Hepatocyte (in vitro differentiated cells): ENCODE data around the gene ADCY1. TPM values are rescaled to one million over a fixed set of nuclear protein-coding genes. Genes with fewer than 3 reads are reported as not detected.

Source experiments
- DNase-seq: peaks from one replicate; pipeline ENCODE4 v3.0.0-alpha.2; 2016; ENCODE audit warnings: low spot score
- H2AFZ ChIP-seq: fragments of 200-600 bp; sonication (generic); 2 replicates; pipeline ENCODE4 v1.6.0; 2016; ENCODE audit warnings: antibody characterized with exemption, mild to moderate bottlenecking
- H3K27ac ChIP-seq: fragments of 200-600 bp; sonication (generic); 2 replicates; pipeline ENCODE4 v1.5.1; 2016; ENCODE audit warnings: mild to moderate bottlenecking
- H3K27me3 ChIP-seq: fragments of 200-600 bp; sonication (generic); 2 replicates; pipeline ENCODE4 v1.6.1; 2016
- H3K36me3 ChIP-seq: fragments of 200-600 bp; sonication (generic); replicated peaks from 2 replicates; pipeline ENCODE4 v1.5.1; 2016; ENCODE audit warnings: low read depth; ENCODE audit not compliant: insufficient read depth
- H3K4me1 ChIP-seq: fragments of 200-600 bp; sonication (generic); 2 replicates; pipeline ENCODE4 v1.5.1; 2016; ENCODE audit warnings: mild to moderate bottlenecking, moderate library complexity; ENCODE audit not compliant: insufficient read depth
- H3K4me2 ChIP-seq: fragments of 200-600 bp; sonication (generic); 2 replicates; pipeline ENCODE4 v1.6.0; 2016
- H3K4me3 ChIP-seq: fragments of 200-600 bp; sonication (generic); 2 replicates; pipeline ENCODE4 v1.5.1; 2016; ENCODE audit warnings: mild to moderate bottlenecking
- H3K79me2 ChIP-seq: fragments of 200-600 bp; sonication (generic); 2 replicates; pipeline ENCODE4 v1.6.0; 2017; ENCODE audit warnings: mild to moderate bottlenecking
- H3K9me2 ChIP-seq: fragments of 200-600 bp; sonication (generic); replicated peaks from 2 replicates; pipeline ENCODE4 v1.6.0; 2017; ENCODE audit warnings: mild to moderate bottlenecking; ENCODE audit not compliant: insufficient read depth
- H3K9me3 ChIP-seq: fragments of 200-600 bp; sonication (generic); 2 replicates; pipeline ENCODE4 v1.5.1; 2016; ENCODE audit warnings: low read depth, mild to moderate bottlenecking
- H4K20me1 ChIP-seq: fragments of 200-600 bp; sonication (generic); 2 replicates; pipeline ENCODE4 v1.6.0; 2016; ENCODE audit warnings: mild to moderate bottlenecking; ENCODE audit not compliant: insufficient read depth, poor library complexity, severe bottlenecking
- EZH2 ChIP-seq: fragments of 200-600 bp; sonication (generic); IDR thresholded peaks from 2 replicates; pipeline ENCODE4 v1.6.1; 2016; ENCODE audit warnings: antibody characterized with exemption, mild to moderate bottlenecking, borderline replicate concordance
- EZH2phosphoT487 ChIP-seq: fragments of 200-600 bp; sonication (generic); IDR thresholded peaks from one replicate; pipeline ENCODE4 v1.6.1; 2018; ENCODE audit warnings: antibody characterized with exemption, mild to moderate bottlenecking, low read depth, moderate library complexity; ENCODE audit not compliant: unreplicated experiment, severe bottlenecking
- WGBS: methylation state at CpG from one replicate; pipeline ENCODE4 v1.1.6; 2016; ENCODE audit warnings: low lambda C conversion rate; ENCODE audit errors: missing lambda C conversion rate; 5-methylcytosine and 5-hydroxymethylcytosine counted together
- polyA plus RNA-seq: library from polyadenylated mRNA; unstranded; fragments of >200 nt; fragmentation: Nextera tagmentation; extraction: Ambion mirVana; gene quantifications from 2 replicates; pipeline ENCODE4 v1.2.1, GENCODE V29; 2016
- total RNA-seq: library from RNA; depleted of rRNA; stranded (reverse); fragments of >200 nt; gene quantifications from 2 replicates; pipeline ENCODE4 v1.2.3, GENCODE V29; 2014
- TF ChIP-seq, protein P1 (sequence below): fragments of 200-600 bp; sonication (generic); IDR thresholded peaks from 2 replicates; pipeline ENCODE4 v1.5.1; 2016; ENCODE audit warnings: antibody characterized with exemption, mild to moderate bottlenecking; ENCODE audit not compliant: poor library complexity

Gene ADCY1
- total and polyA plus RNA-seq, 2 experiments from 2014 or later: 1.3 to 2.9 TPM

DNA sequence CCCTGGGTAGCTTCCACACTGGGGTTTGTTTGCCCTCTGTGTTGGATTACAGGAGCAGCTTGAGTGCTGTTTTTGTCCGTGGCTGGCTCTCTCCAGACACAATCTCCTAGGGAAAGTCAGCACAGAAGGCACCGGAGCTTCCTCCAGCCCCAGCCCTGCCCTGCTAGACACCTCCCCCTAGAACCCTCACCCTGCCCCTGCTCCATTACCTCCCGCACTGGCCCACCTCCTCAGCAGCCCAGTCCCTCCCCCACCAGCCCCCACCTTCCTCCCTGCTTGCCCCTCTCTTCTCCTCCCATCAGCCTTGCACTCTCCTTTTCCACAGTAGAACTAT, 130.5 kb downstream of the ADCY1 start:
- Histone ChIP-seq H4K20me1 (no peaks in the 10 kb centered on the region), H3K27ac (no peak overlapping the region), H3K27me3 (no peaks in the 10 kb centered on the region), H3K4me2 (no peak overlapping the region), H3K4me1 (no peaks in the 10 kb centered on the region), H2AFZ (no peak overlapping the region), H3K9me3 (no peaks in the 10 kb centered on the region), H3K79me2 (no peaks in the 10 kb centered on the region), H3K9me2 (no peaks in the 10 kb centered on the region), H3K36me3 (no peaks in the 10 kb centered on the region), H3K4me3 (no peak overlapping the region)
- TF ChIP-seq EZH2 (no peak), EZH2phosphoT487 (no peak)
- TF ChIP-seq, protein P1, sequence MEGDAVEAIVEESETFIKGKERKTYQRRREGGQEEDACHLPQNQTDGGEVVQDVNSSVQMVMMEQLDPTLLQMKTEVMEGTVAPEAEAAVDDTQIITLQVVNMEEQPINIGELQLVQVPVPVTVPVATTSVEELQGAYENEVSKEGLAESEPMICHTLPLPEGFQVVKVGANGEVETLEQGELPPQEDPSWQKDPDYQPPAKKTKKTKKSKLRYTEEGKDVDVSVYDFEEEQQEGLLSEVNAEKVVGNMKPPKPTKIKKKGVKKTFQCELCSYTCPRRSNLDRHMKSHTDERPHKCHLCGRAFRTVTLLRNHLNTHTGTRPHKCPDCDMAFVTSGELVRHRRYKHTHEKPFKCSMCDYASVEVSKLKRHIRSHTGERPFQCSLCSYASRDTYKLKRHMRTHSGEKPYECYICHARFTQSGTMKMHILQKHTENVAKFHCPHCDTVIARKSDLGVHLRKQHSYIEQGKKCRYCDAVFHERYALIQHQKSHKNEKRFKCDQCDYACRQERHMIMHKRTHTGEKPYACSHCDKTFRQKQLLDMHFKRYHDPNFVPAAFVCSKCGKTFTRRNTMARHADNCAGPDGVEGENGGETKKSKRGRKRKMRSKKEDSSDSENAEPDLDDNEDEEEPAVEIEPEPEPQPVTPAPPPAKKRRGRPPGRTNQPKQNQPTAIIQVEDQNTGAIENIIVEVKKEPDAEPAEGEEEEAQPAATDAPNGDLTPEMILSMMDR: no peak
- no peak for DNase-seq
- 82% methylated on average over 2 of the region's 3 CpGs for WGBS

DNA sequence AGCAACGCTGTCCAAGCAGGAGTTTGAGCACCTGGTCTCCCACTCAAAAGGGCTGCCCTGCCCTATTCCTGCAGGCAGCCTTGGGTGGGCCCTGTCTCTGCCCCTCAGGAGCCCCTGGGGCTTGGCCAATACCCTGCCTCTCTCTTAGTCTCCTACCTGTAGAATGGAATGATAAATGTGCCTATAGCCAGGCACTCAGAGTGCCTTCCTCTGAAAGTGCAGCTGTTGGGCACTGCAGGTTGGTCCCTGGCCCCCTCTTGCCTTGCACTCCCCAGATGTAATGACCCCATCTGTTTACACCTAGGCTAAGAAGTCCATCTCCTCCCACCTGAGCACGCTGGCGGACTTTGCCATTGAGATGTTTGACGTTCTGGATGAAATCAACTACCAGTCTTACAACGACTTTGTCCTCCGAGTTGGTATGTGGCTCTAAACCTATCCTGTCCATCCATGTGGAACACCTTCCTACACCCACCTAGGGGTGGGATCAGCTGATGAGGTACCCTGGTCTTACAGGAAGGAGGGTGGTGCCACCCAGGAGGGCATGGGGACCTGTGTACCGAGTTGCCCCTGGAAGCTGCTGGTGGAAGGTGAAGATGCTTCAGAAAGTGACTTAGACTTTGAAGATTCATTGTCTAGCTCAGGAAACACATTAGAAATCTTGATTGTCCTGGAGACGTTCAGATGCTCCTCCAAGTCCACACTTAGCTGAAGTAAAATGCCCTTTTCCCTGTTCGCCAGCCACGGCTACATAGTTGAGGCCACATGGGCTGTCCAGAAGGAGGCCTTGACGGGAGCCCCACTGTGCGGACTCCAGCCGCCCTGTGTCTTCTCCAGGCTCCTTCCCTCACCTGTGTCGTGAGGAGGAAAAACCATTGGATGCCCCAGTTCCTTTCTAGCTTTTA, 134.1 kb downstream of the ADCY1 start:
- Histone ChIP-seq H3K4me2 (no peak overlapping the region), H3K36me3 (no peaks in the 10 kb centered on the region), H3K79me2 (no peaks in the 10 kb centered on the region), H4K20me1 (no peaks in the 10 kb centered on the region), H2AFZ (no peak overlapping the region), H3K4me3 (no peak overlapping the region), H3K27ac (no peak overlapping the region), H3K9me2 (no peaks in the 10 kb centered on the region), H3K9me3 (no peaks in the 10 kb centered on the region), H3K4me1 (no peaks in the 10 kb centered on the region), H3K27me3 (no peaks in the 10 kb centered on the region)
- DNase-seq: no peak
- WGBS: 93% methylated on average over 14 of the region's 14 CpGs
- TF ChIP-seq, protein P1: no peak
- TF ChIP-seq EZH2: no peak
- TF ChIP-seq EZH2phosphoT487: no peak

DNA sequence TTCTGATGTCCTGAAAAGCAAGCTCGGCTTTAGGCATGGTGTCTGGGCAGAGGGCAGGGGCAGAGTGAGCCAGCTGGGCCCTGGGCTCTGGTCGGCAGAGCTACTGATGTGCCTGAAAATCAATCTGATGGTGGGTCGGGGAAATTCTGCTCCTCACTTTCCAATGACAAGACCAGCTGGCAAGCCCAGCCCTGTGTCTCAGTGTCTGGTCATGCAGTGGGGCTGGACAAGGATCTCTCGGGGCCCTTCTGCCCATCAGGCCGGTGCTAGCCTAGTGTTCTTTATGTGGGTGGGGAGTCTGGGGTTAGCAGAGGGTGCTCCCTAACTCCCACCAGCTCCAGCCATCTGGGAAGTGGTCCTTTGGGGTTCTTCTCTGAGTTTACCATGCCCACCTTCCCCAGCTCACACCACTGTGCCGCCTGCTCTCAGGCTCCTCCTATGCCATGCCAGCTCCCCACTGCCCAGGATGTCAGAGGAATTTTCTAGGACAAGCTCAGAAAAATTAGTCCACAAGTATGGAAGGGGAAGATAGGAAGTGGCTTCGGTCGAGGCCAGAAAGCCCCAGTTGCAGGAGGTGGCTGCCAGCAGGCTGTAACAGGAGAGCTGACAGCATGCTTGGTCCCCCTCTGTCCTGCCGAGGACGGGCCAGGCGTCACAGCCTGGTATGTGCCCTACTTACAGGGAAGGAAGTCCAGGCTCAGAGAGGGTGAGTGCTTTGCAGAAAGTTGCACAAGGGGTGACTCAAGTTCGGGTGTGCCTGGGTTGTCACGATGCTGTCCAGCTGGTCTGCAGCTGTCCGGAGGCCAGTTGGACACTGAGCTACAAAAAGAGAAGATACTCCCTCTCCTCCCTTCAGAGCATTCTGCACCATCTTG, 135.2 kb downstream of the ADCY1 start:
- Histone ChIP-seq H3K27me3 (no peaks in the 10 kb centered on the region), H3K9me2 (no peaks in the 10 kb centered on the region), H3K36me3 (no peaks in the 10 kb centered on the region), H3K4me2 (no peak overlapping the region), H3K79me2 (no peaks in the 10 kb centered on the region), H3K4me1 (no peaks in the 10 kb centered on the region), H3K9me3 (no peaks in the 10 kb centered on the region), H3K4me3 (no peak overlapping the region), H3K27ac (no peak overlapping the region), H2AFZ (no peak overlapping the region), H4K20me1 (no peaks in the 10 kb centered on the region)
- TF ChIP-seq, protein P1: no peak
- TF ChIP-seq EZH2phosphoT487: no peak
- no peak for TF ChIP-seq EZH2
- WGBS: 91% methylated on average over 14 of the region's 14 CpGs
- no peak for DNase-seq
